GM23338 (cell line): ENCODE results near the gene MICB. TPM values are rescaled to one million over a fixed set of nuclear protein-coding genes. Genes with fewer than 3 reads are reported as not detected.
"Not testable (repeated sequence)": the region's sequence is repeated elsewhere in the genome, so short reads cannot be mapped to it uniquely, and the experiment has no call there.

ENCODE experiments used
- ATAC-seq: fragments of 200-7000 bp; cut with Tn5 transposase; 3 replicates; pipeline ENCODE4 v1.9.1; 2020
- DNase-seq: peaks from one replicate; pipeline ENCODE4 v3.0.0-alpha.2; 2015; ENCODE audit warnings: low spot score
- H2AFZ ChIP-seq: fragments of 200-600 bp; sonication (generic); 2 replicates; pipeline ENCODE4 v1.8.0; 2016; ENCODE audit warnings: antibody characterized with exemption, mild to moderate bottlenecking, moderate library complexity
- H3F3A ChIP-seq: fragments of 200-600 bp; sonication (generic); replicated peaks from 2 replicates; pipeline ENCODE4 v1.8.0; 2017; ENCODE audit warnings: antibody characterized with exemption, mixed run types, low read depth
- H3K27ac ChIP-seq: fragments of 200-600 bp; sonication (generic); 2 replicates; pipeline ENCODE4 v1.6.1; 2016; ENCODE audit warnings: low read depth
- H3K27me3 ChIP-seq: fragments of 200-600 bp; sonication (generic); 2 replicates; pipeline ENCODE4 v1.8.0; 2016; ENCODE audit warnings: mild to moderate bottlenecking, mixed run types, moderate library complexity; ENCODE audit not compliant: insufficient read depth
- H3K36me3 ChIP-seq: fragments of 200-600 bp; sonication (generic); 2 replicates; pipeline ENCODE4 v1.8.0; 2016; ENCODE audit warnings: mild to moderate bottlenecking; ENCODE audit not compliant: insufficient read depth
- H3K4me1 ChIP-seq: fragments of 200-600 bp; sonication (generic); 2 replicates; pipeline ENCODE4 v1.8.0; 2016; ENCODE audit warnings: mild to moderate bottlenecking, moderate library complexity; ENCODE audit not compliant: insufficient read depth
- H3K4me2 ChIP-seq: fragments of 200-600 bp; sonication (generic); 2 replicates; pipeline ENCODE4 v1.7.1; 2017; ENCODE audit warnings: mixed run types
- H3K4me3 ChIP-seq: fragments of 200-600 bp; sonication (generic); 2 replicates; pipeline ENCODE4 v1.6.1; 2016; ENCODE audit warnings: mixed run types
- H3K79me2 ChIP-seq: fragments of 200-600 bp; sonication (generic); replicated peaks from 2 replicates; pipeline ENCODE4 v1.8.0; 2017; ENCODE audit warnings: mild to moderate bottlenecking; ENCODE audit not compliant: insufficient read depth
- H3K9me2 ChIP-seq: fragments of 200-600 bp; sonication (generic); 2 replicates; pipeline ENCODE4 v1.8.0; 2017; ENCODE audit not compliant: insufficient read depth
- H4K20me1 ChIP-seq: fragments of 200-600 bp; sonication (generic); replicated peaks from 2 replicates; pipeline ENCODE4 v1.8.0; 2017; ENCODE audit warnings: mild to moderate bottlenecking; ENCODE audit not compliant: insufficient read depth
- H3K27ac Mint-ChIP-seq: 2 replicates; pipeline ENCODE4 v1.8.0; 2020; ENCODE audit warnings: inconsistent platforms, mild to moderate bottlenecking, moderate library complexity, mixed read lengths
- H3K27me3 Mint-ChIP-seq: 3 replicates; pipeline ENCODE4 v1.8.0; 2022; ENCODE audit warnings: low read depth, mild to moderate bottlenecking, moderate library complexity, mixed read lengths, inconsistent platforms; ENCODE audit not compliant: insufficient read depth, poor library complexity
- H3K36me3 Mint-ChIP-seq: 3 replicates; pipeline ENCODE4 v1.8.0; 2021; ENCODE audit warnings: low read depth, mild to moderate bottlenecking, inconsistent platforms, moderate library complexity, mixed read lengths
- H3K4me1 Mint-ChIP-seq: 3 replicates; pipeline ENCODE4 v1.8.0; 2020; ENCODE audit warnings: mild to moderate bottlenecking, inconsistent platforms, mixed read lengths
- H3K4me3 Mint-ChIP-seq: 3 replicates; pipeline ENCODE4 v1.8.0; 2021; ENCODE audit warnings: moderate library complexity, mild to moderate bottlenecking, inconsistent platforms, mixed read lengths
- H3K9me3 Mint-ChIP-seq: 3 replicates; pipeline ENCODE4 v1.8.0; 2020; ENCODE audit warnings: moderate library complexity, mild to moderate bottlenecking, inconsistent platforms, mixed read lengths
- CREB1 ChIP-seq: fragments of 250-450 bp; sonication (Bioruptor Pico); IDR thresholded peaks from 2 replicates; pipeline ENCODE4 v1.5.0; 2020; ENCODE audit warnings: low read depth, mild to moderate bottlenecking, moderate library complexity
- REST ChIP-seq: IDR thresholded peaks from one replicate; pipeline ENCODE4 v1.6.1; 2018; ENCODE audit warnings: antibody characterized with exemption; ENCODE audit not compliant: unreplicated experiment
- ZNF462 ChIP-seq: fragments of 250-450 bp; sonication (Bioruptor Pico); IDR thresholded peaks from 2 replicates; pipeline ENCODE4 v1.5.0; 2020; ENCODE audit warnings: mild to moderate bottlenecking, moderate library complexity
- polyA plus RNA-seq: library from polyadenylated mRNA; unstranded; fragments of >200 nt; fragmentation: Nextera tagmentation; extraction: Ambion mirVana; gene quantifications from 2 replicates; pipeline ENCODE4 v1.2.1, GENCODE V29; 2016
- total RNA-seq: library from RNA; depleted of rRNA; stranded (reverse); fragments of >200 nt; shearing (Covaris generic); gene quantifications from 2 replicates; pipeline ENCODE4 v1.2.3, GENCODE V29; 2014

Gene MICB
- total and polyA plus RNA-seq, 2 experiments from 2014 or later = 9.2 to 23.8 TPM

DNA sequence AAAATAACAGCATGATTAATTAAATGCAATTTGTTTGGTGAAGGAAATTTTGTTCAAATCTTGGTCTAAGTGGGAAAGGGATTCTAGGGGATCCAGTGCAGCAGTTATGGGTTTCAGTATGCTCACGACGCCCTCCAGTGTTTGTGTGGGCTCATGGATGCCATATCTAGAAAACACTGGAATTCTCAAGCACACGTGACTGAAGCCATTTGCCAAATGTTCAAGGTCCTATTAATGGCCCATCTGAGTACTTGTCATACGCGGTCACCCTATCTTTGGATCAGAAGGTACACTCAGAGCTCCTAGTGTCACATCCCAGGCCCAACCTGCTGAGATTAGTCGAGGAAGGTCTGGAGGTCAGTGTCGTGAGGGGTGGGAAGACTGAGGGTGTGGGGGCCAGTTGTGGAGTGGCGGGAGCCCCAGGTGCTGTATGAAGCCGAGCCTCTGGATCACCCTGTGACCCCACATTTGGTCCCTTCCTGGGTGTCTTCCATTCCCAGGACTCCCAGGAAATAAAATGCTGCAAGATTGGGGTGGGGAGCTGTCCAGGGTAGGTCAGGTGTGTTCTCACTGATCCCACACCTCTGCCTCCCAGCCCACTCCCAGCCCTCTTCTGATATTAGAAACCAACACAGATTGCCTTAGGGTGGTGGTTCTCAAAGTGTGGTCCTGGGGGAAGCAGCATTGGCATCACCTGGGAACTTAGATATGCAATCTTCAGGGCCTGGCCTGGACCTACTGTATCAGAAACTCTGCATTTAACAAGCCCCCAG, 11.7 kb upstream of the MICB start:
- H3K4me2 ChIP-seq, H3K27me3 Mint-ChIP-seq, H3K79me2 ChIP-seq, H3K9me2 ChIP-seq, H3K27ac Mint-ChIP-seq, H3K36me3 ChIP-seq, H3K9me3 Mint-ChIP-seq, H3K27ac ChIP-seq, H3K27me3 ChIP-seq, H3K4me3 ChIP-seq, H3K4me1 Mint-ChIP-seq, H3K4me3 Mint-ChIP-seq, H2AFZ ChIP-seq, DNase-seq, H3K36me3 Mint-ChIP-seq, H3K4me1 ChIP-seq, ATAC-seq, H3F3A ChIP-seq, H4K20me1 ChIP-seq: not testable (repeated sequence)
- TF ChIP-seq REST = peak; percentile 45

- not testable (repeated sequence) for H3K27me3 Mint-ChIP-seq, ATAC-seq, DNase-seq, H3K4me3 ChIP-seq, H3K9me3 Mint-ChIP-seq, H3K79me2 ChIP-seq, H3F3A ChIP-seq, H3K9me2 ChIP-seq, H3K27me3 ChIP-seq, H3K4me2 ChIP-seq, H4K20me1 ChIP-seq, H3K36me3 Mint-ChIP-seq, H2AFZ ChIP-seq, H3K4me3 Mint-ChIP-seq, H3K36me3 ChIP-seq, H3K4me1 ChIP-seq, H3K27ac ChIP-seq
- Mint-ChIP-seq H3K27ac (peak overlapping the region; percentile 53), H3K4me1 (peaks cover 13% of the 10 kb centered on the region)
These were observed 10.3 kb upstream of the MICB start for GRCh38 chr6:31487674-31488073.

GRCh38 chr6:31489086-31489485, 8.9 kb upstream of the MICB start:
- H3K4me1 Mint-ChIP-seq = peaks cover 16% of the 10 kb centered on the region
- Histone ChIP-seq H4K20me1 (no peaks in the 10 kb centered on the region), H2AFZ (no peak overlapping the region), H3K79me2 (no peaks in the 10 kb centered on the region), H3F3A (no peaks in the 10 kb centered on the region), H3K27ac (no peak overlapping the region), H3K36me3 (no peaks in the 10 kb centered on the region), H3K27me3 (no peaks in the 10 kb centered on the region; the same call in 1 of the 2 replicates), H3K4me3 (no peak overlapping the region), H3K4me1 (no peaks in the 10 kb centered on the region), H3K4me2 (no peak overlapping the region), H3K9me2 (no peaks in the 10 kb centered on the region)
- H3K36me3 Mint-ChIP-seq = peaks cover 6% of the 10 kb centered on the region; the same call in 1 of the 3 replicates
- ATAC-seq = no peak
- peaks cover 7% of the 10 kb centered on the region for H3K9me3 Mint-ChIP-seq
- H3K27ac Mint-ChIP-seq = no peak overlapping the region
- peaks cover 7% of the 10 kb centered on the region for H3K27me3 Mint-ChIP-seq
- no peak for DNase-seq
- H3K4me3 Mint-ChIP-seq = no peak overlapping the region
- TF ChIP-seq CREB1 (CRISPR knock-in tag) (no peak), ZNF462 (CRISPR knock-in tag) (no peak)
